Tibial nerve (tissue), 4 donors: ENCODE measurements around the gene ITIH2.

Experiments
- EP300 ChIP-seq, 2 donors: sonication (generic); formaldehyde crosslinking; IDR thresholded peaks; one replicate each; pipeline ENCODE4 v1.6.1; 2017; ENCODE audit warnings: antibody characterized with exemption in 2 of 2, mild to moderate bottlenecking in 1 of 2
- POLR2A ChIP-seq, 2 donors: fragments of 450-650 bp; IDR thresholded peaks; one replicate each; pipeline ENCODE4 v1.6.1; 2017; ENCODE audit warnings: antibody characterized with exemption in 2 of 2, mild to moderate bottlenecking in 2 of 2, moderate library complexity in 2 of 2
- TF ChIP-seq, protein P1 (sequence below), 5 experiments: fragments of 200-600 bp in 3 of 5; fragments of 450-650 bp in 2 of 5; sonication (generic) in 3 of 5; IDR thresholded peaks; one replicate each; pipeline ENCODE4 v1.5.1; 2016 to 2019; ENCODE audit warnings: antibody characterized with exemption in 5 of 5, mild to moderate bottlenecking in 3 of 5, moderate library complexity in 2 of 5

GRCh38 chr10:7752251-7752650 is 49.1 kb downstream of the ITIH2 start:
- TF ChIP-seq, protein P1, sequence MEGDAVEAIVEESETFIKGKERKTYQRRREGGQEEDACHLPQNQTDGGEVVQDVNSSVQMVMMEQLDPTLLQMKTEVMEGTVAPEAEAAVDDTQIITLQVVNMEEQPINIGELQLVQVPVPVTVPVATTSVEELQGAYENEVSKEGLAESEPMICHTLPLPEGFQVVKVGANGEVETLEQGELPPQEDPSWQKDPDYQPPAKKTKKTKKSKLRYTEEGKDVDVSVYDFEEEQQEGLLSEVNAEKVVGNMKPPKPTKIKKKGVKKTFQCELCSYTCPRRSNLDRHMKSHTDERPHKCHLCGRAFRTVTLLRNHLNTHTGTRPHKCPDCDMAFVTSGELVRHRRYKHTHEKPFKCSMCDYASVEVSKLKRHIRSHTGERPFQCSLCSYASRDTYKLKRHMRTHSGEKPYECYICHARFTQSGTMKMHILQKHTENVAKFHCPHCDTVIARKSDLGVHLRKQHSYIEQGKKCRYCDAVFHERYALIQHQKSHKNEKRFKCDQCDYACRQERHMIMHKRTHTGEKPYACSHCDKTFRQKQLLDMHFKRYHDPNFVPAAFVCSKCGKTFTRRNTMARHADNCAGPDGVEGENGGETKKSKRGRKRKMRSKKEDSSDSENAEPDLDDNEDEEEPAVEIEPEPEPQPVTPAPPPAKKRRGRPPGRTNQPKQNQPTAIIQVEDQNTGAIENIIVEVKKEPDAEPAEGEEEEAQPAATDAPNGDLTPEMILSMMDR (IDR thresholded peaks at IDR 0.05): no peak
- no peak for TF ChIP-seq POLR2A (IDR thresholded peaks at IDR 0.05)
- no peak for TF ChIP-seq EP300 (IDR thresholded peaks at IDR 0.05)
